ENCODE results near the gene PHF14. TPM values are rescaled to one million over a fixed set of nuclear protein-coding genes. Genes with fewer than 3 reads are reported as not detected.

Gene PHF14
- polyA plus RNA-seq, 3 donors from 2014 or later = 4.5 to 10.9 (median 7.0) TPM

- DNase-seq = no peak
- H3K4me3 Mint-ChIP-seq = no peak overlapping the region
- peaks cover 1 to 5% (median 2%) of the 10 kb centered on the region in 3 donors for H3K27me3 Mint-ChIP-seq (ENCODE audit: low read depth in 3 of 3)
Observed at GRCh38 chr7:11196143-11196542, 222.5 kb downstream of the PHF14 start.

GRCh38 chr7:11203224-11203623 is 229.6 kb downstream of the PHF14 start:
- Mint-ChIP-seq H3K36me3 (no peaks in the 10 kb centered on the region), H3K27me3 (ENCODE audit: low read depth in 3 of 3) (peaks cover 0 to 3% (median 2%) of the 10 kb centered on the region in 3 donors), H3K27ac (no peak overlapping the region)

More at GRCh38 chr7:11196143-11196542, 222.5 kb downstream of the PHF14 start:
- Mint-ChIP-seq H3K27ac (no peak overlapping the region), H3K4me1 (no peaks in the 10 kb centered on the region), H3K36me3 (no peaks in the 10 kb centered on the region), H3K9me3 (no peaks in the 10 kb centered on the region)

GRCh38 chr7:11203683-11204082 is 230.0 kb downstream of the PHF14 start:
- Mint-ChIP-seq H3K36me3 (no peaks in the 10 kb centered on the region), H3K9me3 (no peaks in the 10 kb centered on the region), H3K4me3 (no peak overlapping the region), H3K4me1 (no peaks in the 10 kb centered on the region), H3K27me3 (ENCODE audit: low read depth in 3 of 3) (peaks cover 0 to 3% (median 2%) of the 10 kb centered on the region in 3 donors), H3K27ac (no peak overlapping the region)
- DNase-seq = no peak

More at GRCh38 chr7:11203224-11203623, 229.6 kb downstream of the PHF14 start:
- no peak for DNase-seq
- no peaks in the 10 kb centered on the region for H3K4me1 Mint-ChIP-seq
- no peak overlapping the region for H3K4me3 Mint-ChIP-seq
- no peaks in the 10 kb centered on the region for H3K9me3 Mint-ChIP-seq

GRCh38 chr7:11206177-11206899 is 232.7 kb downstream of the PHF14 start:
- Mint-ChIP-seq H3K27me3 (ENCODE audit: low read depth in 3 of 3) (peaks cover 0 to 3% (median 2%) of the 10 kb centered on the region in 3 donors), H3K4me1 (no peaks in the 10 kb centered on the region), H3K9me3 (no peaks in the 10 kb centered on the region), H3K27ac (no peak overlapping the region), H3K36me3 (no peaks in the 10 kb centered on the region), H3K4me3 (no peak overlapping the region)
- DNase-seq = no peak

- Mint-ChIP-seq H3K27me3 (ENCODE audit: low read depth in 3 of 3) (peaks cover 0 to 3% (median 2%) of the 10 kb centered on the region in 3 donors), H3K27ac (no peak overlapping the region), H3K36me3 (no peaks in the 10 kb centered on the region), H3K4me1 (peaks cover 0 to 1% of the 10 kb centered on the region in 2 donors), H3K4me3 (no peak overlapping the region), H3K9me3 (no peaks in the 10 kb centered on the region)
- DNase-seq = no peak
Observed at GRCh38 chr7:11207565-11207964, 233.9 kb downstream of the PHF14 start.

GRCh38 chr7:11208883-11209465 is 235.3 kb downstream of the PHF14 start:
- Mint-ChIP-seq H3K27me3 (ENCODE audit: low read depth in 3 of 3) (peaks cover 0 to 6% (median 4%) of the 10 kb centered on the region in 3 donors), H3K4me1 (peaks cover 0 to 1% of the 10 kb centered on the region in 2 donors), H3K4me3 (no peak overlapping the region), H3K9me3 (no peaks in the 10 kb centered on the region), H3K27ac (no peak overlapping the region), H3K36me3 (no peaks in the 10 kb centered on the region)
- no peak for DNase-seq

GRCh38 chr7:11210374-11210773 is 236.7 kb downstream of the PHF14 start:
- no peak overlapping the region for H3K4me3 Mint-ChIP-seq
- peaks cover under 1 to 6% (median 3%) of the 10 kb centered on the region in 3 donors for H3K27me3 Mint-ChIP-seq (ENCODE audit: low read depth in 3 of 3)
- H3K27ac Mint-ChIP-seq = no peak overlapping the region
- no peaks in the 10 kb centered on the region for H3K9me3 Mint-ChIP-seq
- no peak for DNase-seq
- peaks cover 0 to 1% of the 10 kb centered on the region in 2 donors for H3K4me1 Mint-ChIP-seq
- no peaks in the 10 kb centered on the region for H3K36me3 Mint-ChIP-seq

GRCh38 chr7:11212080-11212711 is 238.5 kb downstream of the PHF14 start:
- Mint-ChIP-seq H3K27me3 (ENCODE audit: low read depth in 3 of 3) (peaks cover 3% of the 10 kb centered on the region in 3 donors), H3K4me3 (no peak overlapping the region)
- DNase-seq = peak; percentile 24 to 44 (median 34)

GRCh38 chr7:11212816-11213215 is 239.1 kb downstream of the PHF14 start:
- no peak overlapping the region for H3K27ac Mint-ChIP-seq
- H3K9me3 Mint-ChIP-seq = no peaks in the 10 kb centered on the region
- H3K4me1 Mint-ChIP-seq = peaks cover 0 to 1% of the 10 kb centered on the region in 2 donors
- peaks cover 3% of the 10 kb centered on the region in 3 donors for H3K27me3 Mint-ChIP-seq (ENCODE audit: low read depth in 3 of 3)
- H3K4me3 Mint-ChIP-seq = no peak overlapping the region
- H3K36me3 Mint-ChIP-seq = no peaks in the 10 kb centered on the region
- DNase-seq = no peak

More at GRCh38 chr7:11212080-11212711, 238.5 kb downstream of the PHF14 start:
- Mint-ChIP-seq H3K9me3 (no peaks in the 10 kb centered on the region), H3K27ac (no peak overlapping the region), H3K36me3 (no peaks in the 10 kb centered on the region), H3K4me1 (peaks cover 0 to 1% of the 10 kb centered on the region in 2 donors)

- Mint-ChIP-seq H3K27me3 (ENCODE audit: low read depth in 3 of 3) (peaks cover 3% of the 10 kb centered on the region in 3 donors), H3K4me1 (peaks cover 0 to 1% of the 10 kb centered on the region in 2 donors), H3K36me3 (no peaks in the 10 kb centered on the region), H3K9me3 (no peaks in the 10 kb centered on the region), H3K4me3 (no peak overlapping the region), H3K27ac (no peak overlapping the region)
- DNase-seq = no peak
Observed at GRCh38 chr7:11213266-11213665, 239.6 kb downstream of the PHF14 start.

- Mint-ChIP-seq H3K4me1 (peaks cover 0 to 1% of the 10 kb centered on the region in 2 donors), H3K27ac (no peak overlapping the region), H3K9me3 (no peaks in the 10 kb centered on the region), H3K36me3 (no peaks in the 10 kb centered on the region), H3K4me3 (no peak overlapping the region), H3K27me3 (ENCODE audit: low read depth in 3 of 3) (peaks cover 3% of the 10 kb centered on the region in 3 donors)
- DNase-seq = no peak
Observed at GRCh38 chr7:11216276-11216675, 242.6 kb downstream of the PHF14 start.

GRCh38 chr7:11217848-11218565 is 244.3 kb downstream of the PHF14 start:
- Mint-ChIP-seq H3K36me3 (no peaks in the 10 kb centered on the region), H3K4me3 (no peak overlapping the region), H3K27me3 (ENCODE audit: low read depth in 3 of 3) (peaks cover 3 to 5% (median 3%) of the 10 kb centered on the region in 3 donors), H3K4me1 (no peaks in the 10 kb centered on the region), H3K9me3 (peaks cover 0 to 3% (median 0%) of the 10 kb centered on the region in 6 donors), H3K27ac (no peak overlapping the region)
- no peak for DNase-seq
